HEK293 (cell line): ENCODE data around the gene ENOX2.

ENCODE experiments used
- ELK4 ChIP-seq: IDR thresholded peaks from 2 replicates; pipeline ENCODE4 v1.6.1; 2011; ENCODE audit warnings: mild to moderate bottlenecking, low read depth, low read length, borderline replicate concordance
- GLIS2 ChIP-seq: fragments of 450-650 bp; formaldehyde crosslinking; IDR thresholded peaks from 2 replicates; pipeline ENCODE4 v1.5.1; 2016; ENCODE audit warnings: missing biosample characterization, missing genetic modification characterization
- KLF16 ChIP-seq: fragments of 450-650 bp; formaldehyde crosslinking; IDR thresholded peaks from 2 replicates; pipeline ENCODE4 v1.5.1; 2017; ENCODE audit warnings: missing biosample characterization, missing genetic modification characterization
- KLF9 ChIP-seq: fragments of 450-650 bp; formaldehyde crosslinking; IDR thresholded peaks from 2 replicates; pipeline ENCODE4 v1.5.1; 2016; ENCODE audit warnings: missing biosample characterization, missing genetic modification characterization, low read depth
- OVOL3 ChIP-seq: fragments of 450-650 bp; formaldehyde crosslinking; IDR thresholded peaks from 2 replicates; pipeline ENCODE4 v1.5.1; 2016; ENCODE audit warnings: missing biosample characterization, missing genetic modification characterization
- PATZ1 ChIP-seq: fragments of 450-650 bp; formaldehyde crosslinking; IDR thresholded peaks from 2 replicates; pipeline ENCODE4 v1.5.1; 2016; ENCODE audit warnings: missing biosample characterization, missing genetic modification characterization
- YY1 ChIP-seq: fragments of 450-650 bp; formaldehyde crosslinking; IDR thresholded peaks from 2 replicates; pipeline ENCODE4 v1.5.1; 2018; ENCODE audit warnings: missing biosample characterization, missing genetic modification characterization
- ZNF146 ChIP-seq: fragments of 450-650 bp; formaldehyde crosslinking; IDR thresholded peaks from 2 replicates; pipeline ENCODE4 v1.5.1; 2016; ENCODE audit warnings: missing biosample characterization, missing genetic modification characterization
- ZNF221 ChIP-seq: fragments of 450-650 bp; formaldehyde crosslinking; IDR thresholded peaks from 2 replicates; pipeline ENCODE4 v1.5.1; 2017; ENCODE audit warnings: missing biosample characterization, missing genetic modification characterization, borderline replicate concordance
- ZNF23 ChIP-seq: fragments of 450-650 bp; formaldehyde crosslinking; IDR thresholded peaks from 2 replicates; pipeline ENCODE4 v1.5.1; 2016; ENCODE audit warnings: missing biosample characterization, missing genetic modification characterization, borderline replicate concordance
- TF ChIP-seq, protein P1 (sequence below): fragments of 450-650 bp; formaldehyde crosslinking; IDR thresholded peaks from 2 replicates; pipeline ENCODE4 v1.5.1; 2016; ENCODE audit warnings: missing biosample characterization, missing genetic modification characterization

GRCh38 chrX:130885996-130886395 lies 17.0 kb downstream of the ENOX2 start:
- TF ChIP-seq, protein P1, sequence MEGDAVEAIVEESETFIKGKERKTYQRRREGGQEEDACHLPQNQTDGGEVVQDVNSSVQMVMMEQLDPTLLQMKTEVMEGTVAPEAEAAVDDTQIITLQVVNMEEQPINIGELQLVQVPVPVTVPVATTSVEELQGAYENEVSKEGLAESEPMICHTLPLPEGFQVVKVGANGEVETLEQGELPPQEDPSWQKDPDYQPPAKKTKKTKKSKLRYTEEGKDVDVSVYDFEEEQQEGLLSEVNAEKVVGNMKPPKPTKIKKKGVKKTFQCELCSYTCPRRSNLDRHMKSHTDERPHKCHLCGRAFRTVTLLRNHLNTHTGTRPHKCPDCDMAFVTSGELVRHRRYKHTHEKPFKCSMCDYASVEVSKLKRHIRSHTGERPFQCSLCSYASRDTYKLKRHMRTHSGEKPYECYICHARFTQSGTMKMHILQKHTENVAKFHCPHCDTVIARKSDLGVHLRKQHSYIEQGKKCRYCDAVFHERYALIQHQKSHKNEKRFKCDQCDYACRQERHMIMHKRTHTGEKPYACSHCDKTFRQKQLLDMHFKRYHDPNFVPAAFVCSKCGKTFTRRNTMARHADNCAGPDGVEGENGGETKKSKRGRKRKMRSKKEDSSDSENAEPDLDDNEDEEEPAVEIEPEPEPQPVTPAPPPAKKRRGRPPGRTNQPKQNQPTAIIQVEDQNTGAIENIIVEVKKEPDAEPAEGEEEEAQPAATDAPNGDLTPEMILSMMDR (tag by site-specific recombination): no peak
- TF ChIP-seq YY1 (tag by site-specific recombination): no peak
- no peak for TF ChIP-seq GLIS2 (tag by site-specific recombination)
- TF ChIP-seq KLF16 (tag by site-specific recombination): no peak
- TF ChIP-seq PATZ1: no peak
- TF ChIP-seq ZNF221 (tag by site-specific recombination): no peak
- TF ChIP-seq ELK4: no peak
- TF ChIP-seq KLF9 (tag by site-specific recombination): no peak
- no peak for TF ChIP-seq OVOL3 (tag by site-specific recombination)
- no peak for TF ChIP-seq ZNF23
- no peak for TF ChIP-seq ZNF146
